Activated CD4-positive, CD25-positive, alpha-beta regulatory T cell treated with anti-CD3 and anti-CD28 coated beads, Interleukin-2, amount 50 U/mL, for 72 hours (primary cell): ENCODE results near the gene GALNT11.

Source experiments
- DNase-seq: peaks from one replicate; pipeline ENCODE4 v3.0.0; 2021

Gene GALNT11

DNA sequence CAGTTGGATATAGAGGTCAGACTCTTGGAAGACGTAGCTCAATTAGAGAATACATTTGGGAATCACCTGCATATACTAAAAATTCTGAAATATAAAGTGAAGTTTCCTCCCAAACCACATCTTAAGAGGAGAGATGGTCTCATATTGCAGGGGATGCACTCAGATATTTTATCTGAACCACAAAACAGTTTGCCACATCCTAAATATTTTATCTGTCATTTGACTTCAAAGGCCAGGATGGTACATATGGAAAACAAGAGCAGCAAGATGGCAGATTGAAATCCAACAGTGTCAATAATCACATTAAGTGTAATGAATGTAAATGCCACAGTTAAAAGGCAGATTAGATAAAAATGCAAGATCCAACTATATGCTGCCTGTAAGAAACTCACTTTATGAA is 97.1 kb downstream of the GALNT11 start:
- no peak for DNase-seq

- DNase-seq, result no peak
Measured at GRCh38 chr7:152126741-152127140, 101.3 kb downstream of the GALNT11 start.

- DNase-seq, result no peak
Measured at GRCh38 chr7:152127229-152127628, 101.8 kb downstream of the GALNT11 start.

DNA sequence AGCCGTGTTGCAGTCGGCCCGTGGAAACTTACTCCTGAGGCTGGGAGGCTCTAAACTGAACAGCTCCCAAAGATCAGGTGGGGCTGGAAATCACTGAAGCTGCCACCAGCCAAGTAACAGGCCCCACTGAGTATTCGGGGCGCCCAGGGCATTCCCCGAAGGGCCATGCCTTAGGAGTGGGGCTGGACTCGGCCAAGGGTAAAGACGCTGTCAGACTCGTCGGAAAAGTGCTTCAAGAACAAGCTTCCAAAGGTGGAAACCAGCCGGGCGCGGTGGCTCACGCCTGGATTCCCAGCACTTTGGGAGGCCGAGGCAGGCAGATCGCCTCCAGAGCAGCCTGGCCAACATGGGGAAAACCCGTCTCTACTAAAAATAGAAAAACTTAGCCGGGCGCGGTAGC is 102.8 kb downstream of the GALNT11 start:
- no peak for DNase-seq

DNA sequence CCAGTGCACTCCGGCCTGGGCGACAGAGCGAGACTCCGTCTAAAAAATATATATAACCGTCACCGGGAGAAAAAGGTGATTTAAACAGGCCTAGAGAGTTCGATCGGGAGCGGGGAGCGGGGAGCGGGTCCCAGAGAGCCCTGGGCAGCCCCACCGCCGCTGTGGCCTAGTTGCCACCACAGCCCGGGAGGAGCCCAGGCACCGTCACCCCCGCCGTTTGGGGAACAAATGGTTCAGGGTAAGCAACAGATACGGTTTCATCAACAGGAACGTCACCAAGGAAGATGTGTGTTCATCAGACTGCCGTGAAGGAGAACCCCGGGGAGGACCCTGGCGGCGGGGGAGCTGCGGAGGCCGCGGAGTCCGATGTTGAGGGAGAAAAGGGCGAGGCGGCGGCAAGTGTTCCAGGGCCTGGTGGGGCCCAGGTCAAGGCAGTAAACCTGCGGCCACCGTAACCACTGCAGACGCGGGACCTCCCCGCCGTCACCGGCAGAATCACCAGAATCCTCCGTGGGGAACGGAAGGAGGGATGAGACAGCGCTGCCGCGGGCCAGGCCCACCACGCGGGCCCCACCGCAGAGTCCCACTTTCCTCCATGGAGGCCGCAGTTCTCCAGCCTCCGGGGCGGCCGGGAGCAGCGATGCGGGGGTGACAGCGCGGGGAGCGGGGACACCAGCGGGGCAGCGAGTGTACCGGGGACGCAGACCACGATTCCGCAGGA is 103.4 kb downstream of the GALNT11 start:
- DNase-seq, result no peak

DNA sequence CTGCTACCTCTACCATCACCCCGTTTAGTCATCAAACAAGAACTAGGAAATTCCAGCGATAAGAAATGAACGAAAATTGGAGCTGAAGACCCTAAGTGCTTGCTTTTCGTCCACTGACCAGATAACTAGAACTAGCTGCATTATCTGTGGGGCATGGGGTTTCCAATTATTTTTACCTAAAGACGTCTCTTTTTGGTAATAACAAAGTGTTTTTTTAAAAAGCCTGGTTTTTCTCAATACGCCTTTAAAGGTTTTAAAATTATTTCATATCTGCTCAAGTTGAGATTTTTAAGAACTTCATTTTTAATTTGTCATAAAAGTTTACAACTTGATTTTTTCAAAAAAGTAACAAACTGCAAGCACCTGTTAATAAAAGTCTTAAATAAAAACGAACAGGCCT is 104.2 kb downstream of the GALNT11 start:
- DNase-seq, result no peak

GRCh38 chr7:152130658-152131590 is 105.5 kb downstream of the GALNT11 start:
- no peak for DNase-seq

GRCh38 chr7:152131981-152132494 is 106.6 kb downstream of the GALNT11 start:
- DNase-seq, result no peak

DNA sequence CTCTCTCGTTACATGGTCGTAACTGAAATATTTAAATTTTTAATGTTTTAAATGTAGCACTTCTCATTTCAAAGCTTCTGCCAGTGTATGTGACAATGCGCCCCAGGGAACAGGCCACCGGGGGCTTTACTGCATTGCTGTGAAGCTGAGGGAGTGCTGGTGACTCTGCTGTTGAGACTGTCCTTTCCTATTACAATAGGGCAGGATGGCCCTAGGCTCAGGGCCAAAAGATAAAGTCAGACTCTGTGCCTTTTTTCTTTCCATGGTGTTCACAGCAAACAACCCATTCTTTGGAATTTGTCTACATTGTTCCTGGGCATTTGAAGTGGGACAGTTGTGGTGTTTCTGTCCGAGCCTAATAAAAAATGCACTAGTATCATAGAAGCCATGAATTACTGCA is 107.3 kb downstream of the GALNT11 start:
- DNase-seq, result no peak

DNA sequence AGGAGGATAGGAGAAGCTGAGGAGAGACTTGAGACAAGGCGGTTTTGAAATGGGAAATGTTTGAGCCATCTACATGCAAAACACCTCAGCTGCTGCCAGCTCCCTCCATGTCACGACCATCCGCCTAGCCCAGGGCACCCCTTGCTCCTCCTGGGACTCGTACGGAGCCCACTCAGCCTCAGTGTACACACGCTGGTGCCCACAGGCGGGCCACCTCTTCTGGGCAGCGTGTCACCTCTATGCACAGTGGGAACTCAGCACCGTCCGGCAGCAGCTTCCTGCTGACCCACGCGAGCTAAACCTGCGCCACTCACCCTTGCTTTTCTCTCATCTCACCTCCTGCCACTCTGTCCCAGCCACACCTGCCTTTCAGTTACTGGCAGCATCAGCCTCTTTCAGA is 108.3 kb downstream of the GALNT11 start:
- DNase-seq, result no peak

DNA sequence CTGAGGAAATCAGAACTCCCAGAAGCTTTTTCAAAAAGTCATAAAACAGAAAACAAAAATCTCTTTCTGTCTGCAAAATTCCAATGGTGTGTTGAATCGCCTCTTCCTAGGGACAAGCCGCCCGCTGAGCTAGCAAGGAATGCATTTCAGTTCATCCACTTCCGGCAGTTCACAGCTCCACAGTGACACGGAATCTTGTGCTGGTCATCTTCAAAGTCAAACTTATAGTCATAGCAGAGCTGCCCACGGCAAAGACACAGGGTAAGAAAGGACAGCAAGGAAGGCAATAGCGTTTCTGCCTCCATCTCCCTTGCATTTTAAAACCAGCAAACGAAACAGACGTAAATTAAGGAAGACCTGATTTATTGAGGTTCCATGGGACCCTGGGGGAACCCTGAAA is 111.2 kb downstream of the GALNT11 start:
- DNase-seq, result no peak

DNA sequence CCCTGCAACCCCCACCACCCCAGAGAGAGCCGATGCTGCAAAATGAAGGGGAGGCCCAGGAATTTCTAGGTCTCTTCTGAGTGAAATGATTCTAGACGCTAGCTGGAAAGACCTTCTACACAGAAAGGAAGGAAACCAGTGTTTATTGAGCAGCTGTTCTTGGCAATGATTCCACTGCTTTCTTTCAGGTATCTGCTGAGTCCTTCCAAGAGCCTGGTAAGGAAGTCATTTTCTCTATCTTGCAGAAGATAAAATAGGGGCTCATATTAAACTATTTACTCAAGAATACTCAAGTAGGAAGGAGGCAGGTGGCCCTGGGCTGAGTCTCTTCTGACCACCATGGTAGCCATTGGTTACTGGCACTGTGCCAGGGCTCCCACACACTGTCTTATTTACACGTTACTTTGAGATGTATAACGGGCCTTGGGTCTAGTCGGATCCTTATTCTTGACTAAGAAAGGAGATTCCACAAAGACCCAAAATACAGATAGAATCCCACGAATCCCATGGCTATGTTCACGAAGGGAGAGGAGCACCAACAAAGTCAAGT is 112.1 kb downstream of the GALNT11 start:
- no peak for DNase-seq

DNA sequence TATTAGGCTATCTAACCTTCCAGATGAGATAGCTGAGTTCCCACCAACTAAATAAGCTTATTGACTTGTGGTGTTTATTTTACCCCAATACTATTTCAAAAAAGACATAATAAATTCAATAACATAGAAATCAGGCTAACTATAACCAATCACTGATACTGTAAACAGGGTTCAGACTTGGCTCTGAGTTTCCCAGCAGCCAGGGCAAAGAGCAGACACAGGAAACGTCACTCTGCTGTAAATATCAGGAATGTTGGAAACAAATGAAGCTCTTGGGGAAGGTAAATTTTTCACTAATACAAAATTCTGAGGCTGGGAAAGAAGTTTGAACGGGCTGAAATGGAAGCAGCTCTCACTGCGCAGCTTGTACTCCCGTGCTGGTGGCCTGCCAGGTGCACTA is 114.6 kb downstream of the GALNT11 start:
- DNase-seq, result no peak

DNA sequence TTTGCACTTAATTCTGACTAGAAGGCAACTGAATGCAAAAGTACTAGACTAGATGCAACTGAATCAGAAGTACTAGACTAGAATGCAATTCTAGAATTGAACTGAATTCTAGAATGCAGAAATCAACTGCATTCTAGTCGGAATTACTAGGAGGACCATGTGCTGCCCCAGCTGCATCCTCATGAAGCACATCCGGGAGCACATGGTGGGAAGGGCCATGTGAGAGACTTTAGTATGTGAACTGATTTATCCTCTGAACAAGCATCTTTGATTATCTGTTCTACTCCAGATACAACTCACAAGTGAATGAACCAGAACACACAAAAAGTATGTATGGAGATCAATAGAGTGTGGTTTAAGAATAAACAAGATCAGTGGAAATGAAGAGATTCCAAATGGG is 115.1 kb downstream of the GALNT11 start:
- no peak for DNase-seq

DNA sequence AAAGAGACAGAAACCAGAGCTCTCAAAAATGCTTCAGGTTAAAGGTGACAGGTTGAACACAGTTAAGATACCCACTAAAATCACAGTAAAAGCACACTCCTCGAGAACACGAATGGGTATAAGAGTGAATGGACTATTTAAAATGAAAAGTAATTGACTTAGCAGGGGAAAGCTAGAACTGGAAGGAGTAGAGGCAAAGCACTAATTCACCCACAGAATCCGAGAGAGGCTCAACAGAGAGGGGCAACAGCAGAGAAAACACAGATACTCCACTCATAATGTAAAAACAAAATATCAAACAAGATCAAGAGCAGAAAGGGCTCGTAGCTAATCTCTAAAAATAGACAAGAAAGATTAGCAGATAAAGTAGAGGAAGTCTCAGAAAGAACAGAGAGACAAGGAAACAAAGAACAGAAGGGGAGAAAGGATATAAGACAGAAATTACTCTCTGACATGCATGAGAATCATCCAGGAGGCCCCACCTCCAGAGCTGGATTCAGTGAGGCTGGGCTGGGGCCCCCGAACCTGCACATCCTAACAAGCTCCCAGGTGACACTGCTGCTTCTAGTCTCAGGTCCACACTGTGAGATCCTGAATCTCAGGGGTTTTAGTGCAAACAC is 117.6 kb downstream of the GALNT11 start:
- no peak for DNase-seq

DNA sequence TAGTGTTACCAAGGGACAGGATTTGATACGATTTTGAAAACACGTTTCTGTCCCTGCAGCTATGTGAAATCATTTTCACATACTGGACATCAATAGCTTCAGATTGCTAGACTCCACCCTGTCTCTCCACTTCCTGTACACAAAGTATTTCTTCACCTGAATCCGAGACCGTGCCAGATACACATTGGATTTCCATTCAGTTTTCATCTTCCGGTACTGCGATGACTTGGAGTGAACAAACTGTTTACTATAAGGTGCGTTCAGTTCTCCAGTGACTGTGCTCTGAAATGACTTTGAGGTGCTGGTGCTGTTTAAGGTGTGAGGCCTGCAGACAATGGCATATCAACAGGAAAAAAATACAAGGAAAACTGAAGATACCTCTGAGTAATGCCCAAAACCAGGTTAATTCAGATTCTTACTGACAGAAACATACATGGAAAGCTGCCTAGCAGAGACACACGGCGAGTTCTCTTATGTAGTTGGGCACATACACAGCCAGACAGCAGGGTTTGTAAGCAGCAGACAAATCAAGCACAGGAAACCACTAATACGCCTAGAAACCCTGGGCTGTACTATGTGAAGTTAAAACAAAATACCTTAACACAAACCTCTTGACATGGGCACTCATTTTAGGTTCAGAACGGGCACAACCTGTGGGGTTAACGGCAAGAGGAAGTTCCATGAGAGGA is 119.2 kb downstream of the GALNT11 start:
- DNase-seq, result no peak

DNA sequence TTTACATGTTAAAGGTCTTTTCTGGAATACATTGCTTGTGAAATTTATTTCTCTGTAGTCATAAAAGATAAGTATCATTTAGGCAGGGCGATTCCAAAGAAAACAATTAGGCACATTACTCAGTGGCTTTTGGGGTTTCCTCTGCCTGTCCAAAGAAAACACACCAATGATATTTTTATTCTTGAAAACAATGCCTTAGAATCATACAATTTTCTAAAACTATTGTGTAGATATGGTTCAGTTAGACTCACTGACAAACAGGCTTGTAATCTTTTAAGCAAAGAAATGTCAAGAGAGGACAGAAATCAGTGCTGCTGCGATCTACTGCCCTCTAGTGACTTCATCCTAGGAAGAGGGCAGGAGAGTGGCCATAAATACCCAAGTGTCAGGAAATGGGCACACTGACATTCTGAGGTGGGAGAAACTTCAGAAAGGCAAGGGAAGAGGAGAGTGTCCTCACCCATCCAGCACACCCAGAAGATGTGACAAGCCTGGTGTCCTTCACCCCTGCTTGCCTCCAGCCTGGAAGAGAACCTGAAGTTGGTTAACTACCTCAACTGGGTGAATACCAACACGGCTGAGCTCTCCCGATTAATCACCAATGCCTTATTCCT is 120.5 kb downstream of the GALNT11 start:
- no peak for DNase-seq

DNA sequence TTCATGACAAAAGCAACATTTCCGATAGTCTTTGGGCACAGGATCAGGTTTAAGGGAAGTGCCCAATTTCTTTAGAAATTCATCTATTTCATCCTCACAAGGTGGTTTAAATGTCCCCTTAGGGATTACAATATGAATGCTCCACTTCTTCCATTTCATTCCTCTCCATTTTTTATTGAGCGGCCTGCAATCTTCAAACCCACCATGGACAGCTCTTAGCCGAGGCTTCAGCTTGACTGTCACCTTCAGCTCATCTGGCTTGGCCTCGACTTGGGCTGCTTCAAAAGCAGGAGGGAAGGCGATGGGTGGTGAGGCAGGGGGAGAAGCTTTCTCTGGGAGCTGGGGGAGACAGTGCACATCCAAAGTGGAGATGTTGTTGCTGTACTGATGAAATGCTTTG is 123.2 kb downstream of the GALNT11 start:
- no peak for DNase-seq

- no peak for DNase-seq
Measured at GRCh38 chr7:152149363-152149762, 123.9 kb downstream of the GALNT11 start.

DNA sequence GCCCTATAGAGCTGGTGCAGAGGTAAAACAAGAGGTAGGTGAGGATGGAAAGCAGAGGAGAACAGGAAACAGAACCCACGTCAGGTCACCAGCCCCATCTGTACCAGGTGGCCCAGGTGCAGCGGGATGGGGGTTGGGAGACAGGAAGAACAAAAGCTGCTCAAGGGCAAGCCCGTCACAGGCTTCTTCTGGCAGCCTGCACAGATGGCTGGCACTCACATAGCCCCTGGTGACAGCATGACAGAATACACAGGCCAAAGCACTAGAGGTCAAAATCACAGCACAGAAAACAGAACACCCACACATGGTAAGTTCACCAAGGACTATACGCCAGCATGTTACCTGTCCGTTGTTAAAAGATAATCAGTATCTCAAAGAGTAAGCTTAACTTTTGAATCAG is 126.8 kb downstream of the GALNT11 start:
- no peak for DNase-seq

- no peak for DNase-seq
Measured at GRCh38 chr7:152158801-152159587, 133.5 kb downstream of the GALNT11 start.
